GM06990 (cell line): ENCODE results near the gene HEBP2.

Experiments used
- DNase-seq: peaks from one replicate; pipeline ENCODE4 v3.0.0-alpha.2; 2011; ENCODE audit not compliant: insufficient read length; ENCODE audit errors: extremely low read depth
- H3K27me3 ChIP-seq: replicated peaks from 2 replicates; pipeline ENCODE4 v1.6.0; 2011; ENCODE audit warnings: low read length; ENCODE audit not compliant: control insufficient read depth, insufficient read depth
- H3K36me3 ChIP-seq: 2 replicates; pipeline ENCODE4 v1.5.1; 2011; ENCODE audit warnings: low read length; ENCODE audit not compliant: control insufficient read depth, insufficient read depth
- H3K4me3 ChIP-seq: replicated peaks from 2 replicates; pipeline ENCODE4 v1.5.1; 2011; ENCODE audit warnings: low read depth, mild to moderate bottlenecking, control low read depth, low read length
- CTCF ChIP-seq: IDR thresholded peaks from 2 replicates; pipeline ENCODE4 v1.5.1; 2011; ENCODE audit warnings: low read length, control low read depth, mild to moderate bottlenecking, inconsistent platforms; ENCODE audit not compliant: insufficient read depth, poor library complexity, severe bottlenecking

HEBP2 gene

GRCh38 chr6:138428944-138429598 lies 25.0 kb downstream of the HEBP2 start:
- Histone ChIP-seq H3K4me3 (no peak overlapping the region), H3K36me3 (no peaks in the 10 kb centered on the region), H3K27me3 (no peaks in the 10 kb centered on the region)
- peak; percentile 54 for TF ChIP-seq CTCF
- no peak for DNase-seq

GRCh38 chr6:138429761-138430160 lies 25.7 kb downstream of the HEBP2 start:
- Histone ChIP-seq H3K27me3 (no peaks in the 10 kb centered on the region), H3K4me3 (no peak overlapping the region), H3K36me3 (no peaks in the 10 kb centered on the region)
- DNase-seq: no peak
- TF ChIP-seq CTCF: no peak

- DNase-seq: no peak
- no peaks in the 10 kb centered on the region for H3K36me3 ChIP-seq
These were observed 26.5 kb downstream of the HEBP2 start for GRCh38 chr6:138430361-138431145.

GRCh38 chr6:138431256-138432062 lies 27.4 kb downstream of the HEBP2 start:
- TF ChIP-seq CTCF: no peak

More at GRCh38 chr6:138430361-138431145, 26.5 kb downstream of the HEBP2 start:
- Histone ChIP-seq H3K27me3 (no peaks in the 10 kb centered on the region), H3K4me3 (no peak overlapping the region)
- no peak for TF ChIP-seq CTCF

GRCh38 chr6:138432063-138432356 lies 28.0 kb downstream of the HEBP2 start:
- TF ChIP-seq CTCF: no peak
- no peak for DNase-seq
- Histone ChIP-seq H3K4me3 (no peak overlapping the region), H3K36me3 (no peaks in the 10 kb centered on the region), H3K27me3 (no peaks in the 10 kb centered on the region)

More at GRCh38 chr6:138431256-138432062, 27.4 kb downstream of the HEBP2 start:
- no peak overlapping the region for H3K4me3 ChIP-seq
- no peak for DNase-seq
- H3K27me3 ChIP-seq: no peaks in the 10 kb centered on the region
- H3K36me3 ChIP-seq: no peaks in the 10 kb centered on the region
